Left lung (tissue), 10 donors: ENCODE data around the gene COL24A1. TPM values are rescaled to one million over a fixed set of nuclear protein-coding genes. Genes with fewer than 3 reads are reported as not detected.
A peak's percentile ranks its signal among the peaks of the same experiment; 100 is the strongest.
"Not testable (repeated sequence)": the region's sequence is repeated elsewhere in the genome, so short reads cannot be mapped to it uniquely, and the experiment has no call there.

Source experiments
- ATAC-seq: fragments of 200-7000 bp; cut with Tn5 transposase; one replicate; pipeline ENCODE4 v1.9.1; 2020; ENCODE audit warnings: moderate library complexity
- DNase-seq, 4 donors: peaks; one replicate each; pipeline ENCODE4 v3.0.0-alpha.2; 2013 to 2020
- H3K27ac ChIP-seq, 2 donors: fragments of 200-600 bp; sonication (generic) in 1 of 2; one replicate each; pipeline versions ENCODE4 v1.5.0 to v1.8.0; 2020 to 2021
- H3K27me3 ChIP-seq, 2 donors: fragments of 200-600 bp; sonication (generic) in 1 of 2; one replicate each; pipeline versions ENCODE4 v1.5.0 to v1.8.0; 2020 to 2021
- H3K36me3 ChIP-seq, 2 donors: fragments of 200-600 bp; sonication (generic) in 1 of 2; one replicate each; pipeline versions ENCODE4 v1.5.0 to v1.8.0; 2020 to 2021
- H3K4me1 ChIP-seq, 2 donors: fragments of 200-600 bp; one replicate each; pipeline ENCODE4 v1.8.0; 2021
- H3K4me3 ChIP-seq, 2 donors: fragments of 200-600 bp; sonication (generic) in 1 of 2; one replicate each; pipeline versions ENCODE4 v1.5.0 to v1.8.0; 2020 to 2021; ENCODE audit warnings: mild to moderate bottlenecking in 1 of 2
- H3K9me3 ChIP-seq, 2 donors: fragments of 200-600 bp; sonication (generic) in 1 of 2; one replicate each; pipeline versions ENCODE4 v1.5.0 to v1.8.0; 2020 to 2021
- CTCF ChIP-seq, 2 donors: fragments of 200-600 bp; sonication (generic) in 1 of 2; IDR thresholded peaks; one replicate each; pipeline versions ENCODE4 v1.5.0 to v1.8.0; 2021; ENCODE audit warnings: antibody characterized with exemption in 2 of 2
- intact Hi-C, 2 donors: fragments of 100-400 bp; cut with DNase I; formaldehyde crosslinking; loops; one replicate each; pipeline versions ENCODE4 v1.11.2 to v1.14.2; 2022
- polyA plus RNA-seq, 6 donors: library from polyadenylated mRNA; unstranded; fragments of 120-200 nt; gene quantifications; one replicate each; pipeline ENCODE4 v1.2.1, GENCODE V29; 2013; ENCODE audit not compliant: insufficient read length in 6 of 6
- total RNA-seq, 2 donors: library from RNA; stranded (reverse); fragmentation: NEBNext Ultra II Directional; extraction: Animal tissue kit (Norgen Biotek cat#: 25700); gene quantifications; one replicate each; pipeline ENCODE4 v1.2.1, GENCODE V29; 2021
- donor health status: DM: no; HTN: yes; CAD: no.
- donor health status: DM: no; HTN: no; CAD: no.

Gene COL24A1
- total and polyA plus RNA-seq, 8 donors, result 0.84 to 40.8 (median 29.1) TPM

DNA sequence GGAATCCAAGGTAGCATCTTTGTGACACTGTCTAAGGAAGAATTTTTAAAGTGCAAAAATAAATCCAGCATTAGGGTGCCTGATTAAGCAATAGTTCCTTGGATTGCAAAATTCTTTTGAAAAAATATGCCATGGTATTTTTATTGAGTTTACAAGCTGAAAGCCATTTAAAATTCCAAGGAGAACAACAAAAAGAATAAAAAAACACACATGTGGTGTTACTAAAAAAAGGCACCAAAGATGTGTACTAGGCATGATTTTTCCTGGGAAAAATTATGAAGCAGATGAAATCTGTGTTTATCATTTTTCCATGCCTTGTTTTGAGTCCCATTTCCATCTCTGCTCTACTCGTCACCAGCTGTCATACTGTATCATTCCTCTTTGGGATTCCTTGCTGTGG is 291.4 kb downstream of the COL24A1 start:
- ATAC-seq (no peak), DNase-seq (peak in 1 of 4 donors; percentile 7)
- no peak overlapping the region for H3K4me3 ChIP-seq
- peaks cover 0 to 4% of the 10 kb centered on the region in 2 donors for H3K4me1 ChIP-seq
- TF ChIP-seq CTCF (IDR thresholded peaks at IDR 0.05), result no peak
- intact Hi-C loops, result no loop called here
- H3K36me3 ChIP-seq, result no peaks in the 10 kb centered on the region
- no peaks in the 10 kb centered on the region for H3K9me3 ChIP-seq
- H3K27ac ChIP-seq, result peak overlapping the region in 1 of 2 donors; percentile 33
- no peaks in the 10 kb centered on the region for H3K27me3 ChIP-seq

DNA sequence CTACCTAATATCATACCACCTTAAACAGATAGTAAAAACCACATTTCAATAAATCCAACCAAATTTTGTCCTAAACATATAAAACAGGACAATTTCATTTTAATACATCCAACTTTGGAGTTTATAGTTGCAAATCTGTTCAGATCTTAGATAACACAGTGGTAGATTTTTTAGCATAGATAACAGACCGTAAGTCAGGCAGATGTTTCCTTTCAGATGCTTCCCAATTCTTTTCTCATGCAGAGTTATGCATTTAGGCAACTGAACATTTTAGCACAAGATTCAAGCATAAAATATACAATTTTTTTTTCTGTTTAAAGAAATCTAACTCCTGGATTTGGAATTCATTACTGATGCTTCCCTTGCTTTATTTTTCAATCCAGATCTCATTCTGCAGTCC is 291.8 kb downstream of the COL24A1 start:
- no peak overlapping the region for H3K27ac ChIP-seq
- intact Hi-C loops, result no loop called here
- H3K27me3 ChIP-seq, result no peaks in the 10 kb centered on the region
- DNase-seq (no peak), ATAC-seq (no peak)
- no peak for TF ChIP-seq CTCF (IDR thresholded peaks at IDR 0.05)
- H3K9me3 ChIP-seq, result no peaks in the 10 kb centered on the region
- peaks cover 0 to 4% of the 10 kb centered on the region in 2 donors for H3K4me1 ChIP-seq
- H3K4me3 ChIP-seq, result no peak overlapping the region
- H3K36me3 ChIP-seq, result no peaks in the 10 kb centered on the region

DNA sequence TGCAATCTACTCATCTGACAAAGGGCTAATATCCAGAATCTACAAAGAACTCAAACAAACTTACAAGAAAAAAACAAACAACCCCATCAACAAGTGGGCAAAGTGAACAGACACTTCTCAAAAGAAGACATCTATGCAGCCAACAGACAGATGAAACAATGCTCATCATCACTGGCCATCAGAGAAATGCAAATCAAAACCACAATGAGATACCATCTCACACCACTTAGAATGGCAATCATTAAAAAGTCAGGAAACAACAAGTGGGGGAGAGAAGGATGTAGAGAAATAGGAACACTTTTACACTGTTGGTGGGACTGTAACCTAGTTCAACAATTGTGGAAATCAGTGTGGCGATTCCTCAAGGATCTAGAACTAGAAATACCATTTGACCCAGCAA is 292.9 kb downstream of the COL24A1 start:
- DNase-seq, H3K27ac ChIP-seq, H3K9me3 ChIP-seq, intact Hi-C loops, H3K27me3 ChIP-seq, H3K36me3 ChIP-seq, H3K4me1 ChIP-seq, ATAC-seq, H3K4me3 ChIP-seq: not testable (repeated sequence)

- Histone ChIP-seq H3K9me3 (no peaks in the 10 kb centered on the region), H3K4me3 (no peak overlapping the region), H3K4me1 (peaks cover 0 to 4% of the 10 kb centered on the region in 2 donors), H3K27ac (no peak overlapping the region), H3K36me3 (no peaks in the 10 kb centered on the region), H3K27me3 (no peaks in the 10 kb centered on the region)
- ATAC-seq (no peak), DNase-seq (no peak)
- intact Hi-C loops, result no loop called here
- TF ChIP-seq CTCF (IDR thresholded peaks at IDR 0.05), result no peak
Measured at GRCh38 chr1:85862456-85862855, 294.1 kb downstream of the COL24A1 start.

DNA sequence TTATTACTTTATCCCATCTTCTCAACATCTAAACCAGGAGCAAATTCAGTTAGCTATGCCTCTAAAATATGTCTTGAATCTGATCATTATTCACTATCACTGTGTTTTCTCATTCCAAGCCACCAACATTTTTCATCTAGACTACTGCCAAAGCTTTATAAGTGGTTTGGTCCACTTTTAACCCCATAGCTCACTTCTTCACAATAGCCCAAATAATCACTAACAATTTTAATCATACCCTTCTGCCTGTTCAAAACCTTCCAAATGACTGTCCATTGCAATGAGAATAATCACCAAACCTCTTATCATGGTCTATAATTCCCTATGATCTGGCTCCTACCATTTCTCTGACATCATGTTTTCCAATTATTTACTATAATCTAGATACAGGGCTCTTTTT is 298.6 kb downstream of the COL24A1 start:
- Histone ChIP-seq H3K9me3 (no peaks in the 10 kb centered on the region), H3K4me3 (no peak overlapping the region), H3K27me3 (no peaks in the 10 kb centered on the region), H3K27ac (no peak overlapping the region), H3K4me1 (no peaks in the 10 kb centered on the region), H3K36me3 (no peaks in the 10 kb centered on the region)
- intact Hi-C loops, result no loop called here
- no peak for TF ChIP-seq CTCF (IDR thresholded peaks at IDR 0.05)
- no peak for ATAC-seq
- no peak for DNase-seq

GRCh38 chr1:85850238-85850637 is 306.3 kb downstream of the COL24A1 start:
- intact Hi-C loops, result no loop called here
- H3K4me1 ChIP-seq, result no peaks in the 10 kb centered on the region
- no peak overlapping the region for H3K4me3 ChIP-seq
- DNase-seq, result no peak
- H3K27ac ChIP-seq, result peak overlapping the region in 1 of 2 donors; percentile 29
- peak; percentile 77 for ATAC-seq
- H3K27me3 ChIP-seq, result no peaks in the 10 kb centered on the region
- H3K9me3 ChIP-seq, result no peaks in the 10 kb centered on the region
- no peak for TF ChIP-seq CTCF (IDR thresholded peaks at IDR 0.05)
- H3K36me3 ChIP-seq, result no peaks in the 10 kb centered on the region
